RWPE1 (cell line): Measurements from ENCODE around the gene VSIG4.
"Not testable (repeated sequence)": the region's sequence is repeated elsewhere in the genome, so short reads cannot be mapped to it uniquely, and the experiment has no call there.

Experiments
- CTCF ChIA-PET: fragments of 350-600 bp; sonication (Branson Sonifier 250); formaldehyde crosslinking; extraction: SDS; loops from one replicate; lab custom pipeline; 2021; lab: Yijun Ruan, JAX
- POLR2A ChIA-PET: fragments of 400-600 bp; formaldehyde crosslinking; extraction: SDS; loops from one replicate; lab custom pipeline; 2020; ENCODE audit warnings: antibody characterized with exemption; ENCODE audit not compliant: low non-redundant PET; lab: Yijun Ruan, JAX
- DNase-seq: peaks from one replicate; pipeline ENCODE4 v3.0.0; 2012; ENCODE audit warnings: low spot score
- H3K27ac ChIP-seq: fragments of 450-650 bp; 2 replicates; pipeline ENCODE4 v1.5.1; 2017
- TF ChIP-seq, protein P1 (sequence below): fragments of 450-650 bp; conservative IDR thresholded peaks from 2 replicates; pipeline ENCODE4 v1.5.1; 2017; ENCODE audit warnings: low read depth, mild to moderate bottlenecking

The VSIG4 gene

DNA sequence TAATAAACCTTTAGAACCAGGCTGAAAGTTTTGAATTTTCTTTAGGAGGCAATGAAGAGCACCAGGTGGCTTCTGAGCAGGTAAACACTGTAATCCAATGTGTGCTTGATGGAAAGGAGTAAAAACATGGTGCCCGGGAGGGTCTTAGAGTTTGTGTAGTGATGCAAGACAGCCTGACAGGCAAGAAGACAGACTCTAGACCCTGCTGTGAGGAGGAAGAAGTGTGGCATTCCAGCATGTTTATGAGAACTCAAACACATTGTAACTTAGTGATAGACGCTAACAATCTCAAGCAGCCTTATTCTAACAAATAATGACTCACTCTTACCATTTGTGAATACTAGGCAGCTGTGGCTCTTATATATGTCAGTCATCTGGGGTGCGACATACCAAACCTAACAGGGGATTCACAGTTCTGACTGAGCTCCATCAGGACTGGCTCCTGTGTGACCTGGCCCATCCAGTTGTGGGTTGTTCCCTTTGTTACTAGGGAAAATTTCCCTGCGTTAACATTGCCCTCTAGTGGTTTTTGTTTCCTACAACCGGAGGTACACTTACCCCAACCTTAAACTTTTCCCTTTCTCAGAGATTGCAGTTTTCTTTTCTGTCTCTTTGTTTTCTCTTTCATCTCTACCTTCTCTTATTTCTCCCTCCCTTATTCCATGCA is 53.8 kb downstream of the VSIG4 start:
- TF ChIP-seq, protein P1, sequence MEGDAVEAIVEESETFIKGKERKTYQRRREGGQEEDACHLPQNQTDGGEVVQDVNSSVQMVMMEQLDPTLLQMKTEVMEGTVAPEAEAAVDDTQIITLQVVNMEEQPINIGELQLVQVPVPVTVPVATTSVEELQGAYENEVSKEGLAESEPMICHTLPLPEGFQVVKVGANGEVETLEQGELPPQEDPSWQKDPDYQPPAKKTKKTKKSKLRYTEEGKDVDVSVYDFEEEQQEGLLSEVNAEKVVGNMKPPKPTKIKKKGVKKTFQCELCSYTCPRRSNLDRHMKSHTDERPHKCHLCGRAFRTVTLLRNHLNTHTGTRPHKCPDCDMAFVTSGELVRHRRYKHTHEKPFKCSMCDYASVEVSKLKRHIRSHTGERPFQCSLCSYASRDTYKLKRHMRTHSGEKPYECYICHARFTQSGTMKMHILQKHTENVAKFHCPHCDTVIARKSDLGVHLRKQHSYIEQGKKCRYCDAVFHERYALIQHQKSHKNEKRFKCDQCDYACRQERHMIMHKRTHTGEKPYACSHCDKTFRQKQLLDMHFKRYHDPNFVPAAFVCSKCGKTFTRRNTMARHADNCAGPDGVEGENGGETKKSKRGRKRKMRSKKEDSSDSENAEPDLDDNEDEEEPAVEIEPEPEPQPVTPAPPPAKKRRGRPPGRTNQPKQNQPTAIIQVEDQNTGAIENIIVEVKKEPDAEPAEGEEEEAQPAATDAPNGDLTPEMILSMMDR, result peak; percentile 39
- ChIA-PET POLR2A (no interaction called here), CTCF (no interaction called here)
- no peak overlapping the region for H3K27ac ChIP-seq
- DNase-seq, result peak; percentile 42

DNA sequence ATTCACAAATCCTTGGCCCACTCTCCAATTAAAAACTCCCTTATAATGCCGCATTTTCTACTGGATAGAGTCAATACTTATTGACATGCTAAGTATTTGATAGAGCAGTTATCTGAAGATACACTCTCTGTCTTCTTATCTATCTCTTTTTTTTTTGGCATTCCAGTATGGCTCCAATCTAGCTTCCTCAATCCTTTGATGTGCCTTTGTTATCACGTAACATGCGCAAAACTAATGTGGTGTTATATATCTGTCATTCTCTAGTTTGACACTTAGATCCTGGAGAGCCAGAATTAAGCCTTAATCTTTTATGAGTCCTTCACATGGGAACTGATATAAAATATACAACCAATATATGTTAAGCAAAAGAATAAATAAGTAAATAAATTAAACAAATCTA is 54.7 kb downstream of the VSIG4 start:
- ChIA-PET CTCF (no interaction called here), POLR2A (no interaction called here)
- H3K27ac ChIP-seq, result no peak overlapping the region
- TF ChIP-seq, protein P1, result no peak
- no peak for DNase-seq

DNA sequence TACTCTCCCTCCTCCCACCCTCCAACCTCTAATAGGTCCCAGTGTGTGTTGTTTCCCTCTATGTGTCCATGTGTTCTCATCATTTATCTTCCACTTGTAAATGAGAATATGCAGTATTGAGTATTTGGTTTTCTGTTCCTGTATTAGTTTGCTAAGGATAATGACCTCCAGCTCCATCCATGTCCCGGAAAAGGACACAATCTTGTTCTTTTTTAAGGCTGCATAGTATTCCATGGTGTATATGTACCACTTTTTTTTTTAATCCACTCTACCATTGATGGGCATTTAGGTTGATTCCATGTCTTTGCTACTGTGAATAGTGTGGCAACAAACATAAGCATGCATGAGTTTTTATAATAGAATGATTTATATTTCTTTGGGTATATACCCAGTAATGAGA is 62.7 kb downstream of the VSIG4 start:
- CTCF ChIA-PET, H3K27ac ChIP-seq, POLR2A ChIA-PET, DNase-seq: not testable (repeated sequence)

DNA sequence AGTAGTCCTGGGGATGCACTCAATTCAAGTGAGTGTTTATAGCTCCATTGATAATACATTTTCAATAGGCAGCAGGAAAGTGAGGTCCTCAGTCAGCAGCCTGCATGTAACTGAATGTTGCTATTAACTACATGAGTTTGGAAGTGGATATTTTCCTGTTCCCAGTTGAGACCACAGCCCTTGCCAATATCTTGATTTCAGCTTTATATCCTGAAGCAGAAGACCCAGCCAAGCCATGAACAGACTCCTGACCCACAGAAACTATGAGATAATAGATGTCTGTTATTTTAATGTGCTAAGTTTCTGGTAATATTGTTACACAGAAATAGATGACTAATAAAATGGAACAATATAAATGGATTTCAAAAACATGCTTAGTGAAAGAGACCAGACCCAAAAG is 63.7 kb downstream of the VSIG4 start:
- TF ChIP-seq, protein P1, result no peak
- CTCF ChIA-PET, result no interaction called here

DNA sequence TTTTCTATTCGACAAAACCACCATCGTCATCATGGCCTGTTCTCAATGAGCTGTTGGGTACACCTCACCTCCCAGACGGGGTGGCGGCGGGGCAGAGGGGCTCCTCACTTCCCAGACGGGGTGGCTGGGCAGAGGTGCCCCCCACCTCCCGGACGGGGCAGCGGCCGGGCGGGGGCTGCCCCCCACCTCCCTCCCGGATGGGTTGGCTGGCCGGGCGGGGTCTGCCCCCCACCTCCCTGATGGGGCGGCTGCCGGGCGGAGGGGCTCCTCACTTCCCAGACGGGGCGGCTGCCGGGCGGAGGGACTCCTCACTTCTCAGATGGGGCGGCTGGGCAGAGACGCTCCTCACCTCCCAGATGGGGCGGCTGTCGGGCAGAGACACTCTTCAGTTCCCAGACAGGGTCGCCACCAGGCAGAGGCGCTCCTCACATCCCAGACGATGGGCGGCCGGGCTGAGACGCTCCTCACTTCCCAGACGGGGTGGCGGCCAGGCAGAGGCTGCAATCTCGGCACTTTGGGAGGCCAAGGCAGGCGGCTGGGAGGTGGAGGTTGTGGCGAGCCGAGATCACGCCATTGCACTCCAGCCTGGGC is 64.6 kb downstream of the VSIG4 start:
- POLR2A ChIA-PET, CTCF ChIA-PET, DNase-seq, H3K27ac ChIP-seq: not testable (repeated sequence)

More for the DNA sequence above, 63.7 kb downstream of the VSIG4 start:
- POLR2A ChIA-PET, result no interaction called here
- H3K27ac ChIP-seq, result no peak overlapping the region
- DNase-seq, result no peak
